ENCODE measurements around the gene ODC1.

Gene ODC1

GRCh38 chr2:10477443-10478297, 29.5 kb upstream of the ODC1 start:
- no peak overlapping the region for H3K4me3 ChIP-seq (IDR thresholded peaks at IDR 0.05; ENCODE audit: insufficient read depth, low read depth, low read length)
- H3K9ac ChIP-seq, result no peak overlapping the region
- no peak for TF ChIP-seq CTCF (conservative IDR thresholded peaks at IDR 0.05; ENCODE audit: low read depth, low read length)

GRCh38 chr2:10476723-10477442, 28.8 kb upstream of the ODC1 start:
- Histone ChIP-seq H3K9ac (no peak overlapping the region), H4K20me1 (ENCODE audit: insufficient read depth) (no peaks in the 10 kb centered on the region), H3K27ac (no peak overlapping the region), H3K27me3 (ENCODE audit: insufficient read depth, low read depth) (no peaks in the 10 kb centered on the region), H3K36me3 (ENCODE audit: insufficient read depth) (no peaks in the 10 kb centered on the region), H3K4me2 (no peak overlapping the region), H3K79me2 (ENCODE audit: insufficient read depth, low read depth) (no peaks in the 10 kb centered on the region), H3K4me1 (ENCODE audit: low read depth, poor library complexity, severe bottlenecking) (no peaks in the 10 kb centered on the region), H2AFZ (ENCODE audit: low read depth) (no peak overlapping the region), H3K4me3 (IDR thresholded peaks at IDR 0.05; ENCODE audit: insufficient read depth, low read depth, low read length) (no peak overlapping the region)
- no peak for TF ChIP-seq CTCF (conservative IDR thresholded peaks at IDR 0.05; ENCODE audit: low read depth, low read length)

More at GRCh38 chr2:10477443-10478297, 29.5 kb upstream of the ODC1 start:
- H2AFZ ChIP-seq (ENCODE audit: low read depth), result no peak overlapping the region
- H3K27ac ChIP-seq, result no peak overlapping the region
- no peaks in the 10 kb centered on the region for H3K4me1 ChIP-seq (ENCODE audit: low read depth, poor library complexity, severe bottlenecking)
- no peaks in the 10 kb centered on the region for H3K79me2 ChIP-seq (ENCODE audit: insufficient read depth, low read depth)
- no peaks in the 10 kb centered on the region for H3K36me3 ChIP-seq (ENCODE audit: insufficient read depth)
- no peaks in the 10 kb centered on the region for H3K27me3 ChIP-seq (ENCODE audit: insufficient read depth, low read depth)
- H4K20me1 ChIP-seq (ENCODE audit: insufficient read depth), result no peaks in the 10 kb centered on the region
- H3K4me2 ChIP-seq, result no peak overlapping the region

DNA sequence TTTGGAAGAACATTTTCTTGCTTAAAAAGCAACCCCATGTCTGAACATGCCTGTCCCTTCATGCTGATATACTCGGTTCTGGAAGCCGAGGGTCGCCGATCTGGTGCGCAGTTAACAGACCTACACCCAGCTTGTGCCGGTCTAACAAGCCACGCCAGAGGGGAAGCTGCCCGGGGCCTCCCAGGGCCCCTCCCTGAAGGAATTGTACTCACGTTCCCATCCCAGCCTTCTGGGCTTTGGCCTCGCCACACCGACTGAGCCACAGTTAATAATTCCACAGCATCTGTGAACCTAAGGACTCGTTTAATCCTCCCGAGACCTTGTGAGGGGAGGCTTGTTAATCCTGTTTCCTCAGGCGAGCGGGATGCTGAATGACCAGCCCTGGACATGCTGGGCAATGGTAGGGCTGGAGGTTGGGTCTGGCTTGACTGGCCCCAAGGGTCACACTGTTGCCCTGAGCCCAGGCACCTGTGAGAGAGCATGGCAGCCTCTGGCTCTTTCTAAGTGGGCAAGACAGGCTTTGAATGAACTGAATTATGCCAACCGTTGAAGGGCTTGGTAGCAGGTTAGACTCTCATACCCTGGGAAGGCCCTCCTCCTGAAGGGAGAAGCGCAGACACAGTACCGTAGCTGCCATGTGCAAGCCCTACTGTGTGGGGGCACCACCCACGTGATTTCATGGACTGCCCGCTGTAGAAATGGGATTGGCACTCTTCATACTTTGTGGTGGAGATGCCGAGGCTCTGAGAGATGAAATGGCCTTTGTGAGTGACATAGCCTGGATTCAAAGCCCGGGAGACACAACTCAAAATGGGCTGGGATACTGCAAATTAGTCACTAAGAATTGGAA, 27.9 kb upstream of the ODC1 start:
- Histone ChIP-seq H4K20me1 (ENCODE audit: insufficient read depth) (no peaks in the 10 kb centered on the region), H3K36me3 (ENCODE audit: insufficient read depth) (no peaks in the 10 kb centered on the region), H3K27ac (no peak overlapping the region), H3K4me2 (no peak overlapping the region), H3K79me2 (ENCODE audit: insufficient read depth, low read depth) (no peaks in the 10 kb centered on the region), H3K27me3 (ENCODE audit: insufficient read depth, low read depth) (no peaks in the 10 kb centered on the region), H3K4me1 (ENCODE audit: low read depth, poor library complexity, severe bottlenecking) (no peaks in the 10 kb centered on the region), H3K9ac (no peak overlapping the region), H2AFZ (ENCODE audit: low read depth) (no peak overlapping the region), H3K4me3 (IDR thresholded peaks at IDR 0.05; ENCODE audit: insufficient read depth, low read depth, low read length) (no peak overlapping the region)
- no peak for TF ChIP-seq CTCF (conservative IDR thresholded peaks at IDR 0.05; ENCODE audit: low read depth, low read length)

GRCh38 chr2:10475221-10475722, 27.1 kb upstream of the ODC1 start:
- no peak overlapping the region for H3K4me3 ChIP-seq (IDR thresholded peaks at IDR 0.05; ENCODE audit: insufficient read depth, low read depth, low read length)
- no peaks in the 10 kb centered on the region for H3K79me2 ChIP-seq (ENCODE audit: insufficient read depth, low read depth)
- no peak overlapping the region for H3K4me2 ChIP-seq
- no peak overlapping the region for H3K9ac ChIP-seq
- H3K4me1 ChIP-seq (ENCODE audit: low read depth, poor library complexity, severe bottlenecking), result no peaks in the 10 kb centered on the region
- TF ChIP-seq CTCF (conservative IDR thresholded peaks at IDR 0.05; ENCODE audit: low read depth, low read length), result no peak
- no peaks in the 10 kb centered on the region for H4K20me1 ChIP-seq (ENCODE audit: insufficient read depth)
- no peaks in the 10 kb centered on the region for H3K36me3 ChIP-seq (ENCODE audit: insufficient read depth)
- H3K27me3 ChIP-seq (ENCODE audit: insufficient read depth, low read depth), result no peaks in the 10 kb centered on the region
- no peak overlapping the region for H2AFZ ChIP-seq (ENCODE audit: low read depth)
- no peak overlapping the region for H3K27ac ChIP-seq
